ENCODE data around the gene DUSP3.

Gene DUSP3
- long read RNA-seq, full-length matches to known transcripts, result 168 of 185 reads
- long read RNA-seq, partial matches to known transcripts, result 2 of 185 reads
- long read RNA-seq, other reads (novel, unspliced or antisense), result 15 of 185 reads

DNA sequence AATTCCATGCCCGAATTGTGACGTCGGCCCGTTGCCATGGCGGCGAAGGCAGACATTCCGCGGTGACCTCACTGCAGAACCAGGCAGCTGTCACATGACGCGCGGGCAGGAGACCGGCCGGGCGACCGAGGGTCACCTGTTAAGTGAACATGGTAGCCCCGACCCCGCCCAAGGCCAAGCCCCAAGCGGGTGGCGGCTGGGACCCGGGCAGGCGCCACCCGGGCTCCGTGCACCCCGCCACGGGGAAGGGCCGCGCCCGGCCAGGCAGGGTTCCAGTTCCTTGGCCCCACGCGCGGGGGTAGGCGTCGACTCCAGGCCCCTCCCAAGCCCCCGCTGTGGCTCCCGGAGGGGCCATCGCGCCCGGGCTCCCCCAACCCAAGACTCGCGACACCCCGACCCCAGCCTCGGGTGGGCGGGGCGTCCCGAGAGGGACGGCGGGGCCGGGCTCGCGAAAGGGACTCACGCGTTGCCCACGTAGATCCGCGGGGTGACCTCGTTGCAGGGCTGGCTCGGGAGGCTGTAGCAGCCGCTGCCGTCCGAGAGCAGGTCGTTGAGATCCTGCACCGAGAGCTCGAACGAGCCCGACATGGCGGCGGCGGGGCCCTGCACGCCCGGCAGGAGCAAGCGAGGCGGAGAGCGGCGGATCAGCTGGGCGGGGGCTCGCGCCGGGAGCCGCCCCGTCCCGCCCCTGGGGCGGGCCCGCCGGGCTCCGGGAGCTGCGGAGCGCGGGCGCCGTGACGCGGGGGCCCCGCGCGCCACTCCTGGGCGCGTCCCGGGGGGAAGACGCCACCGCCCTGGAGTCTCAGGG lies at the start of gene DUSP3:
Gene DUSP3, minus strand, starts transcription at position 641 of the 808 bp plus-strand sequence. Its CDS starts 53 bp downstream, at position 588.
- DNase-seq (ENCODE audit: low read depth in 1 of 2, low spot score in 1 of 2), result peak; percentile 54 to 71

GRCh38 chr17:43827596-43827995 lies 48.8 kb upstream of the DUSP3 start:
- TF ChIP-seq POLR2AphosphoS5 (IDR thresholded peaks at IDR 0.05; ENCODE audit: low read depth) (no peak), GABPA (IDR thresholded peaks at IDR 0.05; ENCODE audit: low read depth) (no peak), CTCF (IDR thresholded peaks at IDR 0.05; ENCODE audit: insufficient read depth, low read length) (no peak), SPI1 (IDR thresholded peaks at IDR 0.05; ENCODE audit: borderline replicate concordance, low read depth) (no peak)
- TF ChIP-seq, protein P1, sequence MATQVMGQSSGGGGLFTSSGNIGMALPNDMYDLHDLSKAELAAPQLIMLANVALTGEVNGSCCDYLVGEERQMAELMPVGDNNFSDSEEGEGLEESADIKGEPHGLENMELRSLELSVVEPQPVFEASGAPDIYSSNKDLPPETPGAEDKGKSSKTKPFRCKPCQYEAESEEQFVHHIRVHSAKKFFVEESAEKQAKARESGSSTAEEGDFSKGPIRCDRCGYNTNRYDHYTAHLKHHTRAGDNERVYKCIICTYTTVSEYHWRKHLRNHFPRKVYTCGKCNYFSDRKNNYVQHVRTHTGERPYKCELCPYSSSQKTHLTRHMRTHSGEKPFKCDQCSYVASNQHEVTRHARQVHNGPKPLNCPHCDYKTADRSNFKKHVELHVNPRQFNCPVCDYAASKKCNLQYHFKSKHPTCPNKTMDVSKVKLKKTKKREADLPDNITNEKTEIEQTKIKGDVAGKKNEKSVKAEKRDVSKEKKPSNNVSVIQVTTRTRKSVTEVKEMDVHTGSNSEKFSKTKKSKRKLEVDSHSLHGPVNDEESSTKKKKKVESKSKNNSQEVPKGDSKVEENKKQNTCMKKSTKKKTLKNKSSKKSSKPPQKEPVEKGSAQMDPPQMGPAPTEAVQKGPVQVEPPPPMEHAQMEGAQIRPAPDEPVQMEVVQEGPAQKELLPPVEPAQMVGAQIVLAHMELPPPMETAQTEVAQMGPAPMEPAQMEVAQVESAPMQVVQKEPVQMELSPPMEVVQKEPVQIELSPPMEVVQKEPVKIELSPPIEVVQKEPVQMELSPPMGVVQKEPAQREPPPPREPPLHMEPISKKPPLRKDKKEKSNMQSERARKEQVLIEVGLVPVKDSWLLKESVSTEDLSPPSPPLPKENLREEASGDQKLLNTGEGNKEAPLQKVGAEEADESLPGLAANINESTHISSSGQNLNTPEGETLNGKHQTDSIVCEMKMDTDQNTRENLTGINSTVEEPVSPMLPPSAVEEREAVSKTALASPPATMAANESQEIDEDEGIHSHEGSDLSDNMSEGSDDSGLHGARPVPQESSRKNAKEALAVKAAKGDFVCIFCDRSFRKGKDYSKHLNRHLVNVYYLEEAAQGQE (IDR thresholded peaks at IDR 0.05; ENCODE audit: insufficient replicate concordance, low read depth), result no peak
- Histone ChIP-seq H3K27me3 (ENCODE audit: insufficient read depth, poor library complexity, severe bottlenecking) (peaks cover 14% of the 10 kb centered on the region), H3K27ac (replicated peaks) (no peak overlapping the region), H3K4me3 (replicated peaks; ENCODE audit: insufficient read depth, low read length) (no peak overlapping the region)
- DNase-seq (ENCODE audit: low read depth in 1 of 2, low spot score in 1 of 2), result no peak

More for the DNA sequence above, at the start of gene DUSP3:
- TF ChIP-seq, protein P1 (IDR thresholded peaks at IDR 0.05; ENCODE audit: insufficient replicate concordance, low read depth), result no peak
- peak; percentile 72; the same call in 1 of the 2 replicates for TF ChIP-seq POLR2AphosphoS5 (IDR thresholded peaks at IDR 0.05; ENCODE audit: low read depth)
- peak within 1 kb of the TSS; percentile 85 for H3K27ac ChIP-seq (replicated peaks)
- H3K4me3 ChIP-seq (replicated peaks; ENCODE audit: insufficient read depth, low read length), result peak within 1 kb of the TSS; percentile 83
- H3K27me3 ChIP-seq (ENCODE audit: insufficient read depth, poor library complexity, severe bottlenecking), result no peaks in the 10 kb centered on the region

DNA sequence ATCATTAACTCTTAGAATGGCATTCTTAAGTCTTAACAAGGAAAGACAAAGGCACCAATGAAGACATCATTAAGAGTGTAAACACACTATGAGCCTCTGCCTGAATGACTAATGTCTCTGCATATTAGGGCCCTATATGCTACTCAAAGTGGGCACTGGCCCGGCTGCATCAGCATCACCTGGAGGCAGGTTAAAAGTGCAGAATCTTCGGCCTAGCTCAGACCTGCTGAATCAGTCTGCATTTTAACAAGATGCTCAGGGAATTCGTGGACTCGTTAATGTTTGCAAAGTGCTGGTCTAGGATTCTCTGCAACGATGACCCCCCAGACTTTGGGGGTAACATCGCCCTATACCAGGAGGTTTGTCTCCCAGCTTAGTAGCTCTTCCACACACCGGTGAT lies 47.4 kb upstream of the DUSP3 start:
- H3K27me3 ChIP-seq (ENCODE audit: insufficient read depth, poor library complexity, severe bottlenecking), result peaks cover 3% of the 10 kb centered on the region
- DNase-seq (ENCODE audit: low read depth in 1 of 2, low spot score in 1 of 2), result no peak
- no peak overlapping the region for H3K27ac ChIP-seq (replicated peaks)
- TF ChIP-seq POLR2AphosphoS5 (IDR thresholded peaks at IDR 0.05; ENCODE audit: low read depth), result no peak
- H3K4me3 ChIP-seq (replicated peaks; ENCODE audit: insufficient read depth, low read length), result no peak overlapping the region

GRCh38 chr17:43825567-43825966 lies 46.8 kb upstream of the DUSP3 start:
- TF ChIP-seq GABPA (IDR thresholded peaks at IDR 0.05; ENCODE audit: low read depth) (no peak), POLR2AphosphoS5 (IDR thresholded peaks at IDR 0.05; ENCODE audit: low read depth) (no peak), SPI1 (IDR thresholded peaks at IDR 0.05; ENCODE audit: borderline replicate concordance, low read depth) (no peak), CTCF (IDR thresholded peaks at IDR 0.05; ENCODE audit: insufficient read depth, low read length) (no peak)
- TF ChIP-seq, protein P1 (IDR thresholded peaks at IDR 0.05; ENCODE audit: insufficient replicate concordance, low read depth), result no peak
- no peak for DNase-seq (ENCODE audit: low read depth in 1 of 2, low spot score in 1 of 2)
- H3K27me3 ChIP-seq (ENCODE audit: insufficient read depth, poor library complexity, severe bottlenecking), result peaks cover 2% of the 10 kb centered on the region
- H3K4me3 ChIP-seq (replicated peaks; ENCODE audit: insufficient read depth, low read length), result no peak overlapping the region
- no peak overlapping the region for H3K27ac ChIP-seq (replicated peaks)

All from HL-60 (cell line).